ENCODE measurements around the gene EXOC1. TPM values are rescaled to one million over a fixed set of nuclear protein-coding genes. Genes with fewer than 3 reads are reported as not detected.

The EXOC1 gene
- total and polyA plus RNA-seq, 4 donors: 18.4 to 63.6 (median 27.3) TPM

- no peak overlapping the region for H3K4me3 ChIP-seq
- WGBS, 2 donors: 94 to 96% methylated on average over 1 of the region's 1 CpG
- ATAC-seq (ENCODE audit: insufficient read depth, low FRiP score): no peak
- H3K36me3 ChIP-seq (ENCODE audit: control insufficient read depth in 4 of 4, insufficient read depth in 4 of 4, low read length in 4 of 4): peaks cover 10 to 32% (median 14%) of the 10 kb centered on the region in 4 donors
- no peaks in the 10 kb centered on the region for H3K9me3 ChIP-seq (ENCODE audit: control insufficient read depth in 4 of 4, insufficient read depth in 3 of 4, low read length in 3 of 4)
- no peak overlapping the region for H3K9ac ChIP-seq (ENCODE audit: insufficient read depth in 1 of 2, low read length in 2 of 2)
- TF ChIP-seq CTCF (IDR thresholded peaks at IDR 0.05; ENCODE audit: control extremely low read depth, extremely low read depth): no peak
- no peaks in the 10 kb centered on the region for H3K27me3 ChIP-seq (ENCODE audit: control insufficient read depth in 3 of 3, insufficient read depth in 3 of 3, low read length in 2 of 3)
- H3K27ac ChIP-seq (ENCODE audit: low read depth in 1 of 2, low read length in 1 of 2): no peak overlapping the region
- DNase-seq: no peak
- H3K4me1 ChIP-seq (ENCODE audit: control insufficient read depth in 5 of 5, insufficient read depth in 5 of 5, low read length in 5 of 5): no peaks in the 10 kb centered on the region
These were observed 11.3 kb downstream of the EXOC1 start for GRCh38 chr4:55864577-55865223.

GRCh38 chr4:55865228-55865806, 11.9 kb downstream of the EXOC1 start:
- Histone ChIP-seq H3K27me3 (ENCODE audit: control insufficient read depth in 3 of 3, insufficient read depth in 3 of 3, low read length in 2 of 3) (no peaks in the 10 kb centered on the region), H3K27ac (ENCODE audit: low read depth in 1 of 2, low read length in 1 of 2) (no peak overlapping the region), H3K4me3 (no peak overlapping the region), H3K9ac (ENCODE audit: insufficient read depth in 1 of 2, low read length in 2 of 2) (no peak overlapping the region), H3K4me1 (ENCODE audit: control insufficient read depth in 5 of 5, insufficient read depth in 5 of 5, low read length in 5 of 5) (no peaks in the 10 kb centered on the region), H3K9me3 (ENCODE audit: control insufficient read depth in 4 of 4, insufficient read depth in 3 of 4, low read length in 3 of 4) (no peaks in the 10 kb centered on the region), H3K36me3 (ENCODE audit: control insufficient read depth in 4 of 4, insufficient read depth in 4 of 4, low read length in 4 of 4) (peaks cover 7 to 34% (median 16%) of the 10 kb centered on the region in 4 donors)
- TF ChIP-seq CTCF (IDR thresholded peaks at IDR 0.05; ENCODE audit: control extremely low read depth, extremely low read depth): no peak
- 66 to 93% methylated on average over 2 of the region's 2 CpGs for WGBS, 2 donors
- DNase-seq (no peak), ATAC-seq (ENCODE audit: insufficient read depth, low FRiP score) (no peak)

GRCh38 chr4:55866290-55866907, 13.0 kb downstream of the EXOC1 start:
- 55 to 60% methylated on average over 2 of the region's 2 CpGs for WGBS, 2 donors
- H3K9ac ChIP-seq (ENCODE audit: insufficient read depth in 1 of 2, low read length in 2 of 2): no peak overlapping the region
- H3K4me3 ChIP-seq: no peak overlapping the region
- peak overlapping the region in 1 of 2 donors; percentile 21 for H3K27ac ChIP-seq (ENCODE audit: low read depth in 1 of 2, low read length in 1 of 2)
- H3K36me3 ChIP-seq (ENCODE audit: control insufficient read depth in 4 of 4, insufficient read depth in 4 of 4, low read length in 4 of 4): peaks cover 9 to 40% (median 19%) of the 10 kb centered on the region in 4 donors
- no peaks in the 10 kb centered on the region for H3K9me3 ChIP-seq (ENCODE audit: control insufficient read depth in 4 of 4, insufficient read depth in 3 of 4, low read length in 3 of 4)
- peaks cover 0 to 6% (median 0%) of the 10 kb centered on the region in 5 donors for H3K4me1 ChIP-seq (ENCODE audit: control insufficient read depth in 5 of 5, insufficient read depth in 5 of 5, low read length in 5 of 5)
- DNase-seq: no peak
- TF ChIP-seq CTCF (IDR thresholded peaks at IDR 0.05; ENCODE audit: control extremely low read depth, extremely low read depth): no peak
- peak; percentile 77 for ATAC-seq (ENCODE audit: insufficient read depth, low FRiP score)
- no peaks in the 10 kb centered on the region for H3K27me3 ChIP-seq (ENCODE audit: control insufficient read depth in 3 of 3, insufficient read depth in 3 of 3, low read length in 2 of 3)
